Prostate gland (tissue), 2 donors: Measurements from ENCODE around the gene POLD4. TPM values are rescaled to one million over a fixed set of nuclear protein-coding genes. Genes with fewer than 3 reads are reported as not detected.
"Not testable (repeated sequence)": the region's sequence is repeated elsewhere in the genome, so short reads cannot be mapped to it uniquely, and the experiment has no call there.

Experiments used
- DNase-seq: peaks from one replicate; pipeline ENCODE4 v3.0.0-alpha.2; 2019; ENCODE audit warnings: low spot score
- H3K27ac ChIP-seq, 2 donors: fragments of 200-600 bp; sonication (generic); 2 replicates each; pipeline ENCODE4 v1.5.1; 2017 to 2019
- H3K27me3 ChIP-seq: fragments of 200-600 bp; sonication (generic); replicated peaks from 2 replicates; pipeline ENCODE4 v1.5.1; 2019; ENCODE audit not compliant: insufficient read depth
- H3K36me3 ChIP-seq, 2 donors: fragments of 200-600 bp; sonication (generic); 1 replicate in 1 of 2; 2 replicates in 1 of 2; pipeline versions ENCODE4 v1.5.1 to v1.8.1; 2017 to 2019
- H3K4me1 ChIP-seq: fragments of 200-600 bp; sonication (generic); replicated peaks from 2 replicates; pipeline ENCODE4 v1.5.1; 2019
- H3K4me3 ChIP-seq, 2 donors: fragments of 200-600 bp; sonication (generic); 2 replicates each; pipeline ENCODE4 v1.5.1; 2017 to 2019
- H3K9me3 ChIP-seq: fragments of 200-600 bp; sonication (generic); 2 replicates; pipeline ENCODE4 v1.5.1; 2017
- CTCF ChIP-seq, 4 experiments: fragments of 200-600 bp in 2 of 4; fragments of 450-650 bp in 2 of 4; sonication (generic) in 2 of 4; IDR thresholded peaks; 1 replicate in 3 of 4; 2 replicates in 1 of 4; pipeline ENCODE4 v1.5.1; 2016 to 2019; ENCODE audit warnings: antibody characterized with exemption in 4 of 4, mild to moderate bottlenecking in 2 of 4, moderate library complexity in 2 of 4
- POLR2A ChIP-seq: fragments of 450-650 bp; IDR thresholded peaks from one replicate; pipeline ENCODE4 v1.6.1; 2016; ENCODE audit warnings: antibody characterized with exemption, mild to moderate bottlenecking
- POLR2AphosphoS5 ChIP-seq: sonication (generic); formaldehyde crosslinking; IDR thresholded peaks from one replicate; pipeline ENCODE4 v1.6.1; 2017; ENCODE audit warnings: antibody characterized with exemption
- WGBS: methylation state at CpG from one replicate; pipeline ENCODE4 v1.1.5; 2018; 5-methylcytosine and 5-hydroxymethylcytosine counted together
- intact Hi-C: fragments of 100-400 bp; cut with DNase I; formaldehyde crosslinking; loops from one replicate; pipeline ENCODE4 v1.14.2; 2022
- total RNA-seq, 2 donors: library from RNA; depleted of rRNA; stranded (reverse); fragments of >200 nt; gene quantifications; one replicate each; pipeline ENCODE4 v1.1.0, GENCODE V29; 2016

Gene POLD4
- total RNA-seq, 2 donors from 2014 or later: 95.1 to 145 TPM

GRCh38 chr11:67320691-67321090 lies 32.7 kb downstream of the POLD4 start:
- Histone ChIP-seq H3K27me3 (no peaks in the 10 kb centered on the region), H3K36me3 (peaks cover 0 to 2% of the 10 kb centered on the region in 2 donors), H3K9me3 (no peaks in the 10 kb centered on the region), H3K27ac (no peak overlapping the region), H3K4me3 (no peak overlapping the region), H3K4me1 (no peaks in the 10 kb centered on the region)
- TF ChIP-seq POLR2A (no peak), CTCF (IDR thresholded peaks at IDR 0.05) (no peak), POLR2AphosphoS5 (no peak)
- DNase-seq: no peak
- 89% methylated on average over 2 of the region's 2 CpGs for WGBS
- intact Hi-C loops: no loop called here

- no peaks in the 10 kb centered on the region for H3K4me1 ChIP-seq
- no peaks in the 10 kb centered on the region for H3K27me3 ChIP-seq
- H3K9me3 ChIP-seq: no peaks in the 10 kb centered on the region
- WGBS: 50% methylated on average over 3 of the region's 3 CpGs
- intact Hi-C loops: no loop called here
- peaks cover 0 to 2% of the 10 kb centered on the region in 2 donors for H3K36me3 ChIP-seq
- no peak for TF ChIP-seq POLR2AphosphoS5
- no peak for TF ChIP-seq POLR2A
- TF ChIP-seq CTCF (IDR thresholded peaks at IDR 0.05): no peak
- no peak overlapping the region for H3K4me3 ChIP-seq
- no peak overlapping the region for H3K27ac ChIP-seq
- DNase-seq: no peak
These were observed 33.3 kb downstream of the POLD4 start for GRCh38 chr11:67320011-67320410.

GRCh38 chr11:67318876-67319275 lies 34.5 kb downstream of the POLD4 start:
- intact Hi-C loops, H3K9me3 ChIP-seq, H3K27me3 ChIP-seq, H3K36me3 ChIP-seq, H3K4me1 ChIP-seq, H3K27ac ChIP-seq, DNase-seq: not testable (repeated sequence)
- 64% methylated on average over 12 of the region's 12 CpGs for WGBS
- peak overlapping the region; percentile 65 to 89 for H3K4me3 ChIP-seq

- Histone ChIP-seq H3K9me3 (no peaks in the 10 kb centered on the region), H3K4me1 (no peaks in the 10 kb centered on the region), H3K27ac (peak overlapping the region; percentile 94 to 97), H3K27me3 (no peaks in the 10 kb centered on the region), H3K4me3 (peak overlapping the region; percentile 65 to 89), H3K36me3 (no peaks in the 10 kb centered on the region)
- TF ChIP-seq CTCF (IDR thresholded peaks at IDR 0.05) (no peak), POLR2A (peak; percentile 71)
- 1% methylated on average over 49 of the region's 53 CpGs for WGBS
- intact Hi-C loops: loop anchor here (1.0 to 2.0 kb wide), 2 partner anchors 52 to 237 kb away; partner anchors contain the start of gene GRK2
- peak; percentile 46 for DNase-seq
These were observed 35.3 kb downstream of the POLD4 start for GRCh38 chr11:67317888-67318555.

GRCh38 chr11:67317205-67317887 lies 36.0 kb downstream of the POLD4 start:
- Histone ChIP-seq H3K27ac (peak overlapping the region; percentile 94 to 97), H3K4me1 (peaks cover 3% of the 10 kb centered on the region), H3K27me3 (no peaks in the 10 kb centered on the region), H3K9me3 (no peaks in the 10 kb centered on the region), H3K4me3 (peak overlapping the region; percentile 65 to 89), H3K36me3 (no peaks in the 10 kb centered on the region)
- 0% methylated on average over 54 of the region's 55 CpGs for WGBS
- intact Hi-C loops: loop anchor here (1.0 to 2.0 kb wide), 2 partner anchors 51 to 237 kb away; partner anchors contain the start of gene GRK2
- TF ChIP-seq POLR2AphosphoS5: peak; percentile 92
- peak; percentile 86 to 100 (median 98) for TF ChIP-seq CTCF (IDR thresholded peaks at IDR 0.05)
- peak; percentile 83 for TF ChIP-seq POLR2A
- peak; percentile 96 for DNase-seq
